Measurements from ENCODE around the gene CPS1.

The CPS1 gene

GRCh38 chr2:210556329-210556980 lies at the start of gene CPS1:
CPS1 (plus strand) TSS chr2:210556599; CDS start chr2:210556734, 135 bp downstream.
- no peak for DNase-seq

- DNase-seq: no peak
These were observed 40.5 kb upstream of the CPS1 start for GRCh38 chr2:210515911-210516310.

- no peak for DNase-seq
These were observed 39.1 kb upstream of the CPS1 start for GRCh38 chr2:210517264-210517663.

- no peak for DNase-seq
These were observed 36.8 kb upstream of the CPS1 start for GRCh38 chr2:210519594-210519993.

GRCh38 chr2:210522399-210522798 lies 34.0 kb upstream of the CPS1 start:
- no peak for DNase-seq

GRCh38 chr2:210523650-210524289 lies 32.6 kb upstream of the CPS1 start:
- no peak for DNase-seq

- DNase-seq: no peak
These were observed 31.9 kb upstream of the CPS1 start for GRCh38 chr2:210524533-210524932.

GRCh38 chr2:210527286-210527685 lies 29.1 kb upstream of the CPS1 start:
- no peak for DNase-seq

GRCh38 chr2:210528716-210529115 lies 27.7 kb upstream of the CPS1 start:
- DNase-seq: no peak

- no peak for DNase-seq
These were observed 25.3 kb upstream of the CPS1 start for GRCh38 chr2:210531050-210531449.

GRCh38 chr2:210531482-210531881 lies 24.9 kb upstream of the CPS1 start:
- DNase-seq: no peak

- no peak for DNase-seq
These were observed 23.0 kb upstream of the CPS1 start for GRCh38 chr2:210533389-210533788.

GRCh38 chr2:210534879-210535278 lies 21.5 kb upstream of the CPS1 start:
- no peak for DNase-seq

GRCh38 chr2:210536973-210537650 lies 19.3 kb upstream of the CPS1 start:
- DNase-seq: no peak

GRCh38 chr2:210539035-210539434 lies 17.4 kb upstream of the CPS1 start:
- no peak for DNase-seq

GRCh38 chr2:210539578-210540416 lies 16.6 kb upstream of the CPS1 start:
- no peak for DNase-seq

GRCh38 chr2:210540471-210540870 lies 15.9 kb upstream of the CPS1 start:
- no peak for DNase-seq

GRCh38 chr2:210540900-210541289 lies 15.5 kb upstream of the CPS1 start:
- no peak for DNase-seq

GRCh38 chr2:210541290-210541902 lies 15.0 kb upstream of the CPS1 start:
- DNase-seq: no peak

GRCh38 chr2:210544007-210544590 lies 12.3 kb upstream of the CPS1 start:
- DNase-seq: no peak

- no peak for DNase-seq
These were observed 11.6 kb upstream of the CPS1 start for GRCh38 chr2:210544831-210545230.

- no peak for DNase-seq
These were observed 9.8 kb upstream of the CPS1 start for GRCh38 chr2:210546424-210547208.
